Heart left ventricle (tissue), 16 donors: Measurements from ENCODE around the gene FSTL3. TPM values are rescaled to one million over a fixed set of nuclear protein-coding genes. Genes with fewer than 3 reads are reported as not detected.

Experiments
- ATAC-seq, 4 donors: fragments of 200-7000 bp; cut with Tn5 transposase; one replicate each; pipeline ENCODE4 v1.9.1; 2020 to 2022; ENCODE audit warnings: moderate library complexity in 4 of 4, mild to moderate bottlenecking in 3 of 4, moderate number of reproducible peaks in 1 of 4
- DNase-seq, 5 donors: peaks; one replicate each; pipeline ENCODE4 v3.0.0-alpha.2; 2020
- H3K27ac ChIP-seq, 12 donors: fragments of 200-600 bp; sonication (generic) in 4 of 12; one replicate each; pipeline versions ENCODE4 v1.5.0 to v1.8.0; 2016 to 2022; ENCODE audit warnings: mild to moderate bottlenecking in 2 of 12
- H3K27me3 ChIP-seq, 9 donors: fragments of 200-600 bp; sonication (generic) in 2 of 9; one replicate each; pipeline versions ENCODE4 v1.5.1 to v1.8.0; 2016 to 2022; ENCODE audit warnings: mild to moderate bottlenecking in 3 of 9
- H3K36me3 ChIP-seq, 9 donors: fragments of 200-600 bp; sonication (generic) in 2 of 9; one replicate each; pipeline versions ENCODE4 v1.5.0 to v1.8.0; 2018 to 2022; ENCODE audit warnings: mild to moderate bottlenecking in 2 of 9
- H3K4me1 ChIP-seq, 12 donors: fragments of 200-600 bp; sonication (generic) in 4 of 12; one replicate each; pipeline versions ENCODE4 v1.5.0 to v1.8.0; 2016 to 2022; ENCODE audit warnings: mild to moderate bottlenecking in 3 of 12
- H3K4me3 ChIP-seq, 12 donors: fragments of 200-600 bp; sonication (generic) in 4 of 12; one replicate each; pipeline versions ENCODE4 v1.5.0 to v1.8.0; 2017 to 2022; ENCODE audit warnings: mild to moderate bottlenecking in 9 of 12, moderate library complexity in 4 of 12
- H3K9me3 ChIP-seq, 12 donors: fragments of 200-600 bp; sonication (generic) in 4 of 12; one replicate each; pipeline versions ENCODE4 v1.5.0 to v1.8.0; 2016 to 2022; ENCODE audit warnings: mild to moderate bottlenecking in 1 of 12
- POLR2A ChIP-seq, 2 donors: fragments of 450-650 bp; IDR thresholded peaks; one replicate each; pipeline ENCODE4 v1.6.1; 2017; ENCODE audit warnings: antibody characterized with exemption in 2 of 2, mild to moderate bottlenecking in 2 of 2, moderate library complexity in 2 of 2
- WGBS, 4 donors: extraction: QIAGEN DNeasy Blood & Tissue Kit in 2 of 4; methylation state at CpG; one replicate each; pipeline versions ENCODE4 v1.1.5 to v1.1.7; 2013 to 2018; 5-methylcytosine and 5-hydroxymethylcytosine counted together
- intact Hi-C, 10 donors: fragments of 100-400 bp; cut with DNase I; formaldehyde crosslinking; loops; one replicate each; pipeline versions ENCODE4 v1.11.1 to v1.14.2; 2022
- polyA plus RNA-seq, 2 donors: library from polyadenylated mRNA; stranded (reverse); fragments of 200-250 nt; gene quantifications; one replicate each; pipeline ENCODE4 v1.2.3, GENCODE V29; 2013
- total RNA-seq, 9 donors: library from RNA; depleted of rRNA in 2 of 9; stranded (reverse); fragments of >200 nt in 2 of 9; fragmentation: NEBNext Ultra II Directional in 3 of 9; extraction: Animal tissue kit (Norgen Biotek cat#: 25700) in 3 of 9; gene quantifications; one replicate each; pipeline versions ENCODE4 v1.1.0 to v1.2.4, GENCODE V29; 2016 to 2023
- TF ChIP-seq, protein P1 (sequence below), 12 donors: fragments of 200-600 bp; sonication (generic) in 4 of 12; IDR thresholded peaks; one replicate each; pipeline versions ENCODE4 v1.5.0 to v1.8.0; 2018 to 2022; ENCODE audit warnings: antibody characterized with exemption in 12 of 12, mild to moderate bottlenecking in 5 of 12
- donor health status: ischemic (EF 13 %, LVEDD 7.1; RV severe dilation, severe dysfunction).
- donor health status: healthy with polysubstance abuse.
- donor health status: DM: no; HTN: yes; CAD: no.
- donor health status: DM: no; HTN: no; CAD: no.
- donor health status: ischemic (EF 25% LVEDD 6.9; RV normal size, moderate dysfunction).
- donor health status: ischemic (EF 25% LVEDD 5.7; RV mildly dilated, moderate dysfunction).
- donor health status: healthy.
- donor health status: DM: yes; HTN: yes; CAD: no.
- donor health status: ischemic (EF 35%, LVEDD 5.7; RV mildly dilated, moderate dysfunction).
- donor health status: nonischemic (EF 11% LVEDD 7.7; RV severe dilation, severe dysfunction).
- donor health status: DM: yes; HTN: yes; CAD: no.
- donor health status: PGD.
- donor health status: ischemic (EF 29% LVEDD 5.4; RV normal size, mild dysfunction).
- donor health status: nonischemic (EF 23%, LVEDD 6.1; RV moderate dilation, normal function).

Gene FSTL3
- total and polyA plus RNA-seq, 11 donors: 41.7 to 376 (median 119) TPM

- H3K27me3 ChIP-seq: no peaks in the 10 kb centered on the region
- 0 to 1% (median 1%) methylated on average over 26 to 81 of the region's 81 CpGs for WGBS, 4 donors
- ATAC-seq: peak in 1 of 4 donors; percentile 16
- H3K4me1 ChIP-seq: peaks cover 22 to 69% (median 63%) of the 10 kb centered on the region in 12 donors
- H3K4me3 ChIP-seq: peak overlapping the region; percentile 76 to 100 (median 96)
- peaks cover 0 to 9% (median 0%) of the 10 kb centered on the region in 9 donors for H3K36me3 ChIP-seq
- intact Hi-C loops: loop anchor here in 2 of 10 donors (2.0 to 5.0 kb wide), 3 partner anchors 70 to 250 kb away; partner anchors contain the start of genes BSG (in 1 of the 2) and R3HDM4 (in 1 of the 2)
- TF ChIP-seq POLR2A (IDR thresholded peaks at IDR 0.05): no peak
- TF ChIP-seq, protein P1, sequence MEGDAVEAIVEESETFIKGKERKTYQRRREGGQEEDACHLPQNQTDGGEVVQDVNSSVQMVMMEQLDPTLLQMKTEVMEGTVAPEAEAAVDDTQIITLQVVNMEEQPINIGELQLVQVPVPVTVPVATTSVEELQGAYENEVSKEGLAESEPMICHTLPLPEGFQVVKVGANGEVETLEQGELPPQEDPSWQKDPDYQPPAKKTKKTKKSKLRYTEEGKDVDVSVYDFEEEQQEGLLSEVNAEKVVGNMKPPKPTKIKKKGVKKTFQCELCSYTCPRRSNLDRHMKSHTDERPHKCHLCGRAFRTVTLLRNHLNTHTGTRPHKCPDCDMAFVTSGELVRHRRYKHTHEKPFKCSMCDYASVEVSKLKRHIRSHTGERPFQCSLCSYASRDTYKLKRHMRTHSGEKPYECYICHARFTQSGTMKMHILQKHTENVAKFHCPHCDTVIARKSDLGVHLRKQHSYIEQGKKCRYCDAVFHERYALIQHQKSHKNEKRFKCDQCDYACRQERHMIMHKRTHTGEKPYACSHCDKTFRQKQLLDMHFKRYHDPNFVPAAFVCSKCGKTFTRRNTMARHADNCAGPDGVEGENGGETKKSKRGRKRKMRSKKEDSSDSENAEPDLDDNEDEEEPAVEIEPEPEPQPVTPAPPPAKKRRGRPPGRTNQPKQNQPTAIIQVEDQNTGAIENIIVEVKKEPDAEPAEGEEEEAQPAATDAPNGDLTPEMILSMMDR (IDR thresholded peaks at IDR 0.05): no peak
- peak overlapping the region; percentile 25 to 94 (median 90) for H3K27ac ChIP-seq
- peak in 3 of 5 donors; percentile 47 to 72 (median 50) for DNase-seq
- no peaks in the 10 kb centered on the region for H3K9me3 ChIP-seq
These were observed 13.8 kb upstream of the FSTL3 start for GRCh38 chr19:662207-662961.

DNA sequence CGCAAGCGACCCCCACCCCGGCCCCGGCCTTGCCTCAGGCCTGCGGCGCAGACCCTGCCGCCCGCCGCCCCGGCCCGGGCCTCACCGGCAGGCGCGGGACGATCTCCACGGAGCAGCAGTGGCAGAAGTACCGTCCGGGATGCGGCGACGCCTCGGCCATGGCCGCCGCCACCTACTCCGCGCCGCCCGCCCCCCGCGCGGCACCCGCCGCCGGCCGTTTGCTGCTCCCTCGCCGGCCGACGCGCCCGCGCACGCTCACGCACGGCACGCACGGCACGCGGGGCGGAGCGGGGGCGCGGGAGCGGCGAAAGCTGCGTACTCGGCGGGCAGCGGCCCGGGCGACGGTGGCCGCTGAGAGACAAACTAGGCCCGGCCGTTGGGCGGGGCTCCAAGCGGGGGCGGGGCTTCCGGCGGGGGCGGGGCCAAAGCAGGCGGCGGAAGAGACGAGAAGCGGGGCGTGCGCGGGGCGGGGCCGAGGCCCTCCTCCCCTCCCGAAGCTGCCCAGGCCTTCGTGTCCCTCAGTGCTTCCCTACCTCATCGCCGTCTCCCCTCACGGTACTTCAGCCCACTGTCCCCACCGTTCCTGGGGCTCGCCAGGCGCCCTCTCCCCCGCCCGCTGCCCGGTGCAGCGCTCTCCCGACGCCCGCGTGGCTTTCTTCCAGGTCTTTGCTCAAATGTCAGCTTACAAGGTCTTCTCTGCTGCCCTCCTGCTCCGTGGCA is 13.1 kb upstream of the FSTL3 start, which contains the start of gene RNF126:
TSS of gene RNF126 (minus strand) at position 253 of the 720 bp plus-strand sequence. CDS start at position 160, 93 bp downstream.
- TF ChIP-seq POLR2A (IDR thresholded peaks at IDR 0.05): peak in 1 of 2 donors; percentile 24
- TF ChIP-seq, protein P1 (IDR thresholded peaks at IDR 0.05): no peak
- 1% methylated on average over 33 to 97 of the region's 97 CpGs for WGBS, 4 donors

GRCh38 chr19:663682-664117 is 12.5 kb upstream of the FSTL3 start:
- H3K9me3 ChIP-seq: peaks cover 0 to under 1% (median 0%) of the 10 kb centered on the region in 12 donors
- DNase-seq (peak in 1 of 5 donors; percentile 71), ATAC-seq (peak in 2 of 4 donors; percentile 3 to 6)
- WGBS, 4 donors: 51 to 63% (median 58%) methylated on average over 16 to 18 of the region's 18 CpGs
- H3K27me3 ChIP-seq: no peaks in the 10 kb centered on the region
- intact Hi-C loops: loop anchor here in 6 of 10 donors (1.0 to 5.0 kb wide), 7 partner anchors 17 to 249 kb away; partner anchors contain the start of genes BSG (in 1 of the 6), PTBP1 (in 1 of the 6) and R3HDM4 (in 1 of the 6)
- peak overlapping the region; percentile 22 to 100 (median 67) for H3K4me3 ChIP-seq
- TF ChIP-seq, protein P1 (IDR thresholded peaks at IDR 0.05): no peak
- no peak for TF ChIP-seq POLR2A (IDR thresholded peaks at IDR 0.05)
- H3K4me1 ChIP-seq: peaks cover 18 to 62% (median 49%) of the 10 kb centered on the region in 12 donors
- H3K27ac ChIP-seq: peak overlapping the region; percentile 43 to 97 (median 91)
- H3K36me3 ChIP-seq: peaks cover 0 to 1% (median 0%) of the 10 kb centered on the region in 9 donors

More for the DNA sequence above, 13.1 kb upstream of the FSTL3 start, which contains the start of gene RNF126:
- Histone ChIP-seq H3K9me3 (no peaks in the 10 kb centered on the region), H3K36me3 (peaks cover 0 to 7% (median 0%) of the 10 kb centered on the region in 9 donors), H3K4me3 (peak within 1 kb of the TSS; percentile 76 to 100 (median 96)), H3K27ac (peak within 1 kb of the TSS; percentile 43 to 97 (median 92)), H3K4me1 (peaks cover 22 to 67% (median 55%) of the 10 kb centered on the region in 12 donors), H3K27me3 (no peaks in the 10 kb centered on the region)
- DNase-seq (peak; percentile 92 to 97 (median 94)), ATAC-seq (peak; percentile 62 to 84 (median 80))
- intact Hi-C loops: loop anchor here in 2 of 10 donors (1.0 to 5.0 kb wide), 4 partner anchors 70 to 249 kb away; partner anchors contain the start of genes BSG (in 1 of the 2), PTBP1 (in 1 of the 2) and R3HDM4 (in 1 of the 2)
